ENCODE results near the gene ATP2B1.

ATP2B1 gene

GRCh38 chr12:89692439-89692838 is 16.2 kb downstream of the ATP2B1 start:
- no peak for DNase-seq (ENCODE audit: low spot score)

- DNase-seq (ENCODE audit: low spot score) = no peak
Observed at GRCh38 chr12:89691659-89692058, 17.0 kb downstream of the ATP2B1 start.

DNA sequence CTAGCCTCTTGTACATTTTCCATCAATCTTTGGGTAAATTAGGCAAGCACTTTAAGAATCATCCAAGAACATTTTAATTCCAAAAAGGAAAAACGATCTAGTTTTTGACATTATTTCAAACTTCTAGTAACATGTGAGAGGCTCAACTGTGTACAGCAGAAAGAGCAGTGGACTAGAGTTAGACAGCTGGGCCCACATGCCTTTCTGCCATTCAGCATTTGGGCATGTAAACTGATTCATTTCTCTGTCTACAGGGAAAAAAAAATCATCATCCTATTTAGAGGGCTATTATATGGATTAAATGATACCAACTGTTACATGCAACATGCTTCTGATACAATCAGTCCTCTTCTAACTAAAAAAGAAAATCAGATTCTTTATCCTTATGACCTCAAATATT is 17.7 kb downstream of the ATP2B1 start:
- DNase-seq (ENCODE audit: low spot score) = no peak

GRCh38 chr12:89689306-89689705 is 19.3 kb downstream of the ATP2B1 start:
- DNase-seq (ENCODE audit: low spot score) = no peak

DNA sequence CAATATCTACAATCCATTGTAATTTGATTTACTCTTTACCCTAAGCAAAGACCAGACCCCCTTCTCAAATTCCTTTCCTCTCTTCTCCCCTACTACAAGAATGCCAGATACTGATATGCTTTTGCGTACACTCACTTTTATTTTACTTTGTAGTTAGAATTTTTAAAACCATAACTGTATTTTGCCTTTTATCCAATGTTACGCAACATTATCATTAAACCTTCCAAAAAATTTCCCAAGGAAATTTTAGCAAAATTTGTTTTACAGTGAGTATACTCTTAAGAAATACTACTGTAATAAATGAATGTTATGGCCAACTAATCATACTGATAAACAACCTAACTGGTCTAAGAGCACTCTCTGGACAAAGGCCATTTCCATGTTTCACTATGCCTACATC is 22.3 kb downstream of the ATP2B1 start:
- DNase-seq (ENCODE audit: low spot score) = no peak

- DNase-seq (ENCODE audit: low spot score) = no peak
Observed at GRCh38 chr12:89685363-89685972, 23.2 kb downstream of the ATP2B1 start.

DNA sequence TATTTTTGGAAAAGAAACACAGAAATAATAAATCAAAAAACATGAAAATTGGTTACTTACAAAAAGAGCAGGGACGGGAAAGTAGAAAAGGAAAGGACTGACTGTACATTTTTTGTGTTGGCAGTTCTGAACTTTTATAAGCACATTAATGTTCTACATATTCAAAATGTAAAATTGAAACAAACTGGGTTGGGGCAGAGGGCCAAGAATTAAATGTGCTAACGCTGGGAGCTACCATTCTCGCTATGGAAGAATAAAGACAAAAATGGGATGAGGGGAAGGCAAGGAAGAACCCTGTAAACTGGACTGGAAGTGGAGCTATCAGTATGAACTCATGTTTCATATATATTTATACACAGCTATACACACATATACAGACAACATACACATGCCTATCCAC is 24.5 kb downstream of the ATP2B1 start:
- DNase-seq (ENCODE audit: low spot score) = no peak

- no peak for DNase-seq (ENCODE audit: low spot score)
Observed at GRCh38 chr12:89682284-89682683, 26.4 kb downstream of the ATP2B1 start.

DNA sequence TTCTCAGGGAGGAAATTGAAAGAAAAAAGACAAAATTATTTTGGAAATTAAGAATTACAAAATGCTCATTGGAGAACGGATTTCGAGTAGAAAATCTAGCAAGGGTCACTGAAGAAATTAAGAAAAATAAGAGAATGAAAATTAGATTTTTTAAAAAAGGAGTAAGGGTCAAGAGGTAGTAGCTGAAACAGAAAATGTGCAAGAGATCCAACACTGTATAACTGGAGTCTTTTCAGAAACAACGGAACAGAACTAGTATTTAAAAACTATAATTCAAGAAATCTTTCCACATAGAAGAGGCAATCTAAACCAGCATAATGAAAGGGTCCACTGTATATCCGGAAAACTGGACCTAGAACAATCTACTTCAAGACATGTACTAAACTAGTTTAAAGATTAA is 28.2 kb downstream of the ATP2B1 start:
- no peak for DNase-seq (ENCODE audit: low spot score)

DNA sequence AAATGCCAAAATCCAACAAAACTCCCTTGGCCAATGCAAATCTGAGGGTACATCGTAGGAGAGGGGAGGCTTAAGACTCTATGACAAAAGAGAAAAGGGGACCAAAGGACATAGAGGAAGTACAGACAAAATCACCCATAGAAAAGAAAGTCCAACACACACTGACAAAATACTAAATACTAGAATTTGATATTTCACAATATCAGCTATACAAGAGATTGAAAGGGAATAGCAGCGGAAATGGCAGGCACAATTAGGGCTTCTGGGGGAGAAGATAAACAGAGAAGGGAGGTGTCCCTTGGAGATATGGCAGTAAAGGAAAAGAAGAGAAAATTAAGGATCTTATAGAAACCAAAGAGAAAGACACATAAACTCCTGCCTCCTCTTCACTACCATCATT is 29.0 kb downstream of the ATP2B1 start:
- no peak for DNase-seq (ENCODE audit: low spot score)

- no peak for DNase-seq (ENCODE audit: low spot score)
Observed at GRCh38 chr12:89678225-89678624, 30.4 kb downstream of the ATP2B1 start.

DNA sequence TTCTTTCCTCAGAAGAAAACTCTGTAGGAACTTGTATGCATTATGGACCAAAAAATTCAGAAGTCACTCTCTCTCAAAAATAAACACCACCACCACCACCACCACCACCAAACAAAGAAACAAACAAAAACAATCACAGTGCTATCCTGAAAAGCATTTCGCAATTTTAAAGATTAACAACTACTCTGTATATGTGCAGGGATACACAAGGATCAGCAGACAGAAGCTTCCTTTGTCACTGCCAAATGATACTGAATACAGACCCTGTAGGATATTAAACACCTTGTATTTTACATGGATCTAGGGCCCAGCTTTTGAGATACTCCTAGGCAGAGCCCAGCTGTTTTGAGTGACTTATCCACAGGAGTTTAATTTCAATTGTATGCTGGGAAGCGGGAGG is 31.7 kb downstream of the ATP2B1 start:
- DNase-seq (ENCODE audit: low spot score) = no peak

DNA sequence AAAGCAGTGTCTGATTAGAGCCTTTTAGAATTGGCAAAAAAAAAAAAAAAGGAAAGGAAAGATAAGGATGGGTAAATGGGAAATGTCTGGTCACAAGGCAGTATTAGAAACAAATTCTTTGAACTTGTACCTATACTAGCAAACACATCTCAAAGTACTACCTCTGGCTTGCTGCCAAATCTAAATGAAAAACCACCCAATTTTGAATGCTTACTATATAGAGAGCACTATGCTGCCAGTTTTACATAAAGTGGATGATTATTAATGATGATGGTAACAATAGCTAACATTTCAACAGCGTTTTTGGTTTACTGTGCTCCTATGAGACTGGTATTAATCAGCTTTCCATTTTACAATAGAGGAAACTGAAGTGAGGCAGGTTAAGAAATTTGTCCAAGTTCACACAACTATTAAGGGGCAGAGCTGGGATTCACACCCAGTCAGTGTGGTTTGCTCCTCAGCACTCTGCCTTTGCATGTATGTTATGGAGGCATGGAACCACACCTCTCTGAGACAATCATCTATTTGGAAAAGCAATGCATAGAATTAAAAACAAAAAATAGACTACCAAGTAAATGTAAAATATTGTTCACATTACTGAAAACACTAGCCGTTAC is 34.2 kb downstream of the ATP2B1 start:
- DNase-seq (ENCODE audit: low spot score) = no peak

DNA sequence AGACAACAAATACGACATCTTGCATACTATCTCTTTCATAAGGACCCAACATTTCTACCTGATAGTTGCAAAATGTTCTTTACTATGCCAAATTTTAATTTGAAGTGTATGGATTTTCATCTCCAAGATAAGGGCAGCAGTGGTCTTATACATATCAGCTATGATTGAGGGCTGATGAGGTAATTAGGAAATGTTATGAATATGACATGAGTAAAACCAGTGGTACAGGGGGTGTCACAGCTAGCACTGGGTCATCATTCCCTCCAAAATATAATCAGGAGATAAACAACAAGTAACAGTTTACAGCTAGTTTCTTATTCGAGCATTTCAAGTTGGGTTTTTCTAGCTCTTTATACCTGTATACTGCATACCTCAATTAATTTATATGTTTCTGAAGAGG is 35.0 kb downstream of the ATP2B1 start:
- DNase-seq (ENCODE audit: low spot score) = no peak

DNA sequence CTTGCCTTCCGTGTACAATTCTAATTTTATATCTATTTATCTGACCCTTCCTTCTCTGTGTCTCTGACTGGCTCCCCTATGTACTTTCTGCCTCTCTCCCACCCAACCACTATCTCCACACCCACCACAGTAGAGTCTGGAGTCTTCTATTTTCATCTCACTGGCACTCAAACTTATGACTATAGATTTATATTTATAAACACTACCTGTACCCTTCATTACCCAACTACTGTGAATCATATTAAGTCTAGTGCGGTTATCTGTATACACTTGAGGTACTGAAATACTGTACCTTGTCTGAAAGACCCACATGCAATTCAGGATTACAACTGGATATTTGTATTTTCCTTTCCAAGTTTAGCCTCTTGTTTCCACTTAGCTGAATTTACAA is 36.1 kb downstream of the ATP2B1 start:
- no peak for DNase-seq (ENCODE audit: low spot score)

DNA sequence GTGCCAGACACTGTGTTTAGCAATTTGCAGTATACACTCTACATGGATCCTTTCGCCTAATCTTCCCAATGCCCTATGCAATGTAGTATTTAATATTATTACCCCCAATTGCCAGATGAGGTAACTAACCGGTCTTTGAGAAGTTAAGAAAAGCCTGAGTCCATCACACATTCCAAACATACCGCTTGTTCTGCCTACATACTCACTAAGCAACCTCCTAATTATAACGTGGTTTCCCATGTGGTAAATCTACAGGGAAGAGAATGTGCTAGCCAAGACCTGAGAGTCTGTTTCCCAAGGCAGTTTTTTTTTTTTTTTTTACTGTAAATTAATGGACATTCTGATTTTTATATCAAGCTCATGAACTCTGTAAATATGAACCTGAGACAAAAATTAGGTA is 37.2 kb downstream of the ATP2B1 start:
- no peak for DNase-seq (ENCODE audit: low spot score)

- DNase-seq (ENCODE audit: low spot score) = no peak
Observed at GRCh38 chr12:89669197-89669596, 39.4 kb downstream of the ATP2B1 start.

- no peak for DNase-seq (ENCODE audit: low spot score)
Observed at GRCh38 chr12:89665556-89665955, 43.1 kb downstream of the ATP2B1 start.

DNA sequence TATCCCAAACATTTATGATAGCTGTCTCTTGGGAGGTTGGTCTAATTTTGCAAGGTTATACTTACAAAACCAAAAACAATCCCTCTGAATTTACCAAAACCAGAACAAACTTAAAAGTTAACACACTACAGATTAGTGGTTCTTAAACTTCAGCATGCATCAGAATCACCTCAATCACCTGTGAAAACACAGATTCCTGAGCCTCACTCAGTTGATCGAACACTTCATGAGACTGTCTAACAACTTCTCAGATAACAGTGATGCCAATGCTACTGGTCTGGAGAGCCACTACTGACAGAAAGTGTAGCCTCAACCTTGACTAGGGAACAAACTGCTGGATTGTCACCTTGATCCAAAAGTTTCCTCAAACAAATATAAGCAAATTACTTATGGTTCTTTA is 44.2 kb downstream of the ATP2B1 start:
- DNase-seq (ENCODE audit: low spot score) = no peak

DNA sequence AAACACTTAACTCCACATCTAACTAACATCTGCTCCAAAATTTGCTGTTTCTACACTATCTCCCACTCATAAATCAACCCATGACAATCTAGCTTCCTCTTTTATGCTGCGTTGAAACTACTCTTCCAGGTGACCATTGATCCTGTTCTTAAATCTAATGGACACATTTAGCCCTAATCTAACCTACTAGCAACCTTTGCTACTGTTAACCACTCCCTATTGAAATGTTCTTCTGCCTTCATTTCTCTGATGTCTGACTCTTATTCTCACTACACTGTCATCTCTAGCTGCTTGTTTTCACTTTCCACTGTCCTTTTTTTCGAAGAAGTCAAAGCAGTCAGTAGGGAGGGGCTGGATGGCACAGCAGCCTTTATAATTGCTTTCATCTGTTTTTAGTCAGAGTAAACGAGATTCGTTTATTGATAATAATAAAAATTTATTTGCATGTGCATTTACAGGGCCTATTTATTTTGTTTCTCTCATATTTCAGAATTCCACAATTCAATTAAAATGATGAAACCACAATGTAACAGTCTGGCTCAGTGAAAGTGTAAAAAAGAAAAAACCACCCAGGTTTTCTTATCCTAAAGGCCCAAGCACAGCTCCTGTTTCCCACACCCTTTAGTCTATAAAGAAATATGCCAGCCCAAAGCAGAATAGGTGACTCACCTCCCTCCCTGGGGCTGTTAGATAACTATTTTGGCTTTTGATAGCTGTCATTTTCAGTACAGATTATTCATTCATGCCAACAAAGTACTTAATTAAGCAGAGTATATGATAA is 44.9 kb downstream of the ATP2B1 start:
- no peak for DNase-seq (ENCODE audit: low spot score)

GRCh38 chr12:89662623-89663022 is 46.0 kb downstream of the ATP2B1 start:
- no peak for DNase-seq (ENCODE audit: low spot score)

GRCh38 chr12:89661706-89662330 is 46.8 kb downstream of the ATP2B1 start:
- no peak for DNase-seq (ENCODE audit: low spot score)

- DNase-seq (ENCODE audit: low spot score) = no peak
Observed at GRCh38 chr12:89657739-89658138, 50.9 kb downstream of the ATP2B1 start.

Measured in cerebellar cortex (tissue), 1 donor.